ENCODE data around the gene NDOR1.

DNA sequence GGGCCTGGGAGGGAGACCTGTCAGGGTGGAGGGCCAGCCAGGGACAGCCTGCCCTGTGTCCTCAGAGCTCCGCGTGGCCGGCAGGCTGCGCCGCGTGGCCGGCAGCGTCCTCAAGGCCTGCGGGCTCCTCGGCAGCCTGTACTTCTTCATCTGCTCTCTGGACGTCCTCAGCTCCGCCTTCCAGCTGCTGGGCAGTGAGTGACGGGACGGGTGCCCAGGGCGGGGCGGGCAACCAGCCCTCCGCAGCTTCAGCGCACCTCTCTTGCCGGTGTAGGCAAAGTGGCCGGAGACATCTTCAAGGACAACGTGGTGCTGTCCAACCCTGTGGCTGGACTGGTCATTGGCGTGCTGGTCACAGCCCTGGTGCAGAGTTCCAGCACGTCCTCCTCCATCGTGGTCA is 27.0 kb downstream of the NDOR1 start:
- TF ChIP-seq, protein P1, sequence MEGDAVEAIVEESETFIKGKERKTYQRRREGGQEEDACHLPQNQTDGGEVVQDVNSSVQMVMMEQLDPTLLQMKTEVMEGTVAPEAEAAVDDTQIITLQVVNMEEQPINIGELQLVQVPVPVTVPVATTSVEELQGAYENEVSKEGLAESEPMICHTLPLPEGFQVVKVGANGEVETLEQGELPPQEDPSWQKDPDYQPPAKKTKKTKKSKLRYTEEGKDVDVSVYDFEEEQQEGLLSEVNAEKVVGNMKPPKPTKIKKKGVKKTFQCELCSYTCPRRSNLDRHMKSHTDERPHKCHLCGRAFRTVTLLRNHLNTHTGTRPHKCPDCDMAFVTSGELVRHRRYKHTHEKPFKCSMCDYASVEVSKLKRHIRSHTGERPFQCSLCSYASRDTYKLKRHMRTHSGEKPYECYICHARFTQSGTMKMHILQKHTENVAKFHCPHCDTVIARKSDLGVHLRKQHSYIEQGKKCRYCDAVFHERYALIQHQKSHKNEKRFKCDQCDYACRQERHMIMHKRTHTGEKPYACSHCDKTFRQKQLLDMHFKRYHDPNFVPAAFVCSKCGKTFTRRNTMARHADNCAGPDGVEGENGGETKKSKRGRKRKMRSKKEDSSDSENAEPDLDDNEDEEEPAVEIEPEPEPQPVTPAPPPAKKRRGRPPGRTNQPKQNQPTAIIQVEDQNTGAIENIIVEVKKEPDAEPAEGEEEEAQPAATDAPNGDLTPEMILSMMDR (conservative IDR thresholded peaks at IDR 0.05; ENCODE audit: low read length), result no peak
- TF ChIP-seq EZH2phosphoT487 (IDR thresholded peaks at IDR 0.05; ENCODE audit: borderline replicate concordance), result no peak

Measured in Loucy (cell line).